ENCODE results near the gene MYOM1. TPM values are rescaled to one million over a fixed set of nuclear protein-coding genes. Genes with fewer than 3 reads are reported as not detected.

The MYOM1 gene
- total RNA-seq, 1 donor from 2014 or later = 0.26 TPM

DNA sequence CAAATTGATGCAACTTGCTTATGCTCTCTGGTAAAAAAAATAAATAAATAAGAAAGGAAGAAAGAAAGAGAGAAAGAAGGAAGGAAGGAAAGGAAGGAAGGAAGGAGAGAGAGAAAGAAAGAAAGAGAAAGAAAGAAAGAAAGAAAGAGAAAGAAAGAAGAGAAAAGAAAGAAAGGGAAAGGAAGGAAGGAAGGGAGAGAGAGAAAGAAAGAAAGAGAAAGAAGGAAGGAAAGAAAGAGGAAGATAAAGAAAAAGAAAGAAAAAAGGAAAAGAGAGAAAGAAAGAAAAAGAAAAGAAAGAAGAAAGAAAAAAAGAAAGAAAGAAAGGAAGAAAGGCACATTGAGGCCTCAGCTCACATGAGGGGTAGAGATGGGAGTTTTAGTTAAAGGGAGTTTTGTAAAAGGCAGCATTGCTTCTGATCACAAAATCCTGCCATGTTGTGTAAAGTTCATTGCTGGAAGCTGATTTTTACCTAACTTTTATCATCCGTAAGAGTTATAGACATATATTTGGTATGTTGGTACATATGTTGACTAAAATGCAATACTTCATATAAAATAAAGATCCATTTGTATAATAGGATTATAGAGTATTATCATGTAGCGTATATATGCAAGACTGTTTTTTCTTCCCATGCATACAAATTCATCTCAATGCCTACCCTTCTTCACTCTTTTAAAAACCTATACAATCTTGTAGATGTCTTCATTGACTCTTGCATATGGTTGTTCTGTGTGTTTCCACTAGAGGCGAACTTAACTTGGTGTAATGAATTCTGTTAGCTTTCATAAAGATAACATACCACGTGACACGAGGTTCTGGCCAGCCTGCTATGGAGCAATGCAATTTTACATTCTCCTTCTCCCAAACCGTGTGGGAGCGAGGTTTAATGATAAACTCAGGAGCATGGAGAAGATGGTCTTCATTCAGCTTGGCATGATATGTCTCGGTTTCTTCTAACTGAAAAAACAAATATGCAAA lies 32.8 kb downstream of the MYOM1 start:
- FAIRE-seq (no peak), DNase-seq (ENCODE audit: low read depth) (peak; percentile 12)
- Histone ChIP-seq H3K4me3 (ENCODE audit: low read depth, low read length) (no peak overlapping the region), H3K27me3 (ENCODE audit: control insufficient read depth, insufficient read depth, low read length) (no peaks in the 10 kb centered on the region), H3K36me3 (ENCODE audit: control insufficient read depth, insufficient read depth, low read length) (no peaks in the 10 kb centered on the region)
- TF ChIP-seq, protein P1, sequence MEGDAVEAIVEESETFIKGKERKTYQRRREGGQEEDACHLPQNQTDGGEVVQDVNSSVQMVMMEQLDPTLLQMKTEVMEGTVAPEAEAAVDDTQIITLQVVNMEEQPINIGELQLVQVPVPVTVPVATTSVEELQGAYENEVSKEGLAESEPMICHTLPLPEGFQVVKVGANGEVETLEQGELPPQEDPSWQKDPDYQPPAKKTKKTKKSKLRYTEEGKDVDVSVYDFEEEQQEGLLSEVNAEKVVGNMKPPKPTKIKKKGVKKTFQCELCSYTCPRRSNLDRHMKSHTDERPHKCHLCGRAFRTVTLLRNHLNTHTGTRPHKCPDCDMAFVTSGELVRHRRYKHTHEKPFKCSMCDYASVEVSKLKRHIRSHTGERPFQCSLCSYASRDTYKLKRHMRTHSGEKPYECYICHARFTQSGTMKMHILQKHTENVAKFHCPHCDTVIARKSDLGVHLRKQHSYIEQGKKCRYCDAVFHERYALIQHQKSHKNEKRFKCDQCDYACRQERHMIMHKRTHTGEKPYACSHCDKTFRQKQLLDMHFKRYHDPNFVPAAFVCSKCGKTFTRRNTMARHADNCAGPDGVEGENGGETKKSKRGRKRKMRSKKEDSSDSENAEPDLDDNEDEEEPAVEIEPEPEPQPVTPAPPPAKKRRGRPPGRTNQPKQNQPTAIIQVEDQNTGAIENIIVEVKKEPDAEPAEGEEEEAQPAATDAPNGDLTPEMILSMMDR (IDR thresholded peaks at IDR 0.05; ENCODE audit: insufficient read depth, low read length, severe bottlenecking) = no peak

DNA sequence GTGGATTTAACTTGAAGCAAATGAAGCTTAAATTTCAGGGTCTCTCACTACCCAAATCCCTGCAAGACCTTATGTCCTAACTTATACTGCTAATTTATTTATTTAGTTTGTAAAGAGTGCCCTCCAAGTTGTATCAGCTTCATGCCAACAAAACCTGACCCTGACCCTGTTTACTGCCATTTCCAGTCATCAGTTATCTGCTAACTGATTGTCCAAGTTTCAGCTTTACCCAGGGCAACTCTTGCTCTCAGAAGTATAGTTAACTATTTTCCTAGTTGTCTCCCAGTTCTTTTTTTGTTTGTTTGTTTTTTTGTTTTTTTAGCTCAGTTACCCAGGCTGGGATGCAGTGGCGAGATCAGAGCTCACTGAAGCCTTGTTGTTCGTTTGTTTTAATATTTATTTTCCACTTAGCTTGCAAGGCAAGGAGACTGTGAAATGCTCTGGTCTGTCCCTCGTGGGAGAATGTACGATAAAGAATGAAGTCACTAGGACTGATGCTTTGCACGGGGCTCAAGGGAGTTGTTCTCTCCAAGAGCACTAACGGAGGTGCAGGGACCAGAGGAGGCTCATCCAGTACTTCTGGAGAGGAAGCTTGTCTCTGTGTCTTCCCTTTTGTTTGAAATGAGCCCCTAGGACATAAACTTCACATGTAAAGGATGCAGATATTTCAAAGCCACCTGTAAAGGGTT lies 35.3 kb downstream of the MYOM1 start:
- Histone ChIP-seq H3K27me3 (ENCODE audit: control insufficient read depth, insufficient read depth, low read length) (no peaks in the 10 kb centered on the region), H3K36me3 (ENCODE audit: control insufficient read depth, insufficient read depth, low read length) (no peaks in the 10 kb centered on the region), H3K4me3 (ENCODE audit: low read depth, low read length) (no peak overlapping the region)
- DNase-seq (ENCODE audit: low read depth) (no peak), FAIRE-seq (no peak)
- TF ChIP-seq, protein P1 (IDR thresholded peaks at IDR 0.05; ENCODE audit: insufficient read depth, low read length, severe bottlenecking) = no peak

DNA sequence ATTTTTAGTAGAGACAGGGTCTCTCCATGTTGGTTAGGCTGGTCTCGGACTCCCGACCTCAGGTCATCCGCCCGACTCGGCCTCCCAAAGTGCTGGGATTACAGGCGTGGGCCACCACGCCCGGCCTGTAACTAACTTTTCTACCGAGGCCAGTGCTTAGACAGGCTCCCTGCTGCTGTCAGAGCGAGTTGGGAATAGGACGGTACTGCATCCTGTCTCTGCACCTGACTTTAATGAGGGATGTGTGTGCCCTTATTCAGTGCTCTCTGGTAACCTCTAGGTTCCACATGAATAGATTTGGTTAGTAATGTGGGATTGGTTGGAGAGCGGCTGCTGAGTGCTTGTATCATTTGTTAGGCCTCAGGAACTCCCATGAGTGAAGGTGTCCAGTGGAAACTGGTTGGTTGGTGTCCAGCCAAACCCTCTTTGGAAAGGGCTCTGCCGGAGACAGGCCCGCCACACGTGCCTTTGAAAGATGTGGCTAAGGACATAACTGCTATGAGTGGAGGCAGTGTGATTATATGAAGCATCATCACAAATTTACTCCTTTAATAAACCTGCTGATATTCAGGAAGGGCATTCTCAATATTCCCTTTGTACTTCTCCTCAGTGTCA lies 36.6 kb downstream of the MYOM1 start:
- no peaks in the 10 kb centered on the region for H3K36me3 ChIP-seq (ENCODE audit: control insufficient read depth, insufficient read depth, low read length)

GRCh38 chr18:3180325-3180724 lies 39.4 kb downstream of the MYOM1 start:
- no peak overlapping the region for H3K4me3 ChIP-seq (ENCODE audit: low read depth, low read length)
- FAIRE-seq = no peak
- TF ChIP-seq, protein P1 (IDR thresholded peaks at IDR 0.05; ENCODE audit: insufficient read depth, low read length, severe bottlenecking) = no peak
- H3K27me3 ChIP-seq (ENCODE audit: control insufficient read depth, insufficient read depth, low read length) = no peaks in the 10 kb centered on the region
- DNase-seq (ENCODE audit: low read depth) = peak; percentile 12
- no peaks in the 10 kb centered on the region for H3K36me3 ChIP-seq (ENCODE audit: control insufficient read depth, insufficient read depth, low read length)

More for the DNA sequence above, 36.6 kb downstream of the MYOM1 start:
- TF ChIP-seq, protein P1 (IDR thresholded peaks at IDR 0.05; ENCODE audit: insufficient read depth, low read length, severe bottlenecking) = no peak
- no peak overlapping the region for H3K4me3 ChIP-seq (ENCODE audit: low read depth, low read length)
- DNase-seq (ENCODE audit: low read depth) = no peak
- no peaks in the 10 kb centered on the region for H3K27me3 ChIP-seq (ENCODE audit: control insufficient read depth, insufficient read depth, low read length)
- FAIRE-seq = no peak

DNA sequence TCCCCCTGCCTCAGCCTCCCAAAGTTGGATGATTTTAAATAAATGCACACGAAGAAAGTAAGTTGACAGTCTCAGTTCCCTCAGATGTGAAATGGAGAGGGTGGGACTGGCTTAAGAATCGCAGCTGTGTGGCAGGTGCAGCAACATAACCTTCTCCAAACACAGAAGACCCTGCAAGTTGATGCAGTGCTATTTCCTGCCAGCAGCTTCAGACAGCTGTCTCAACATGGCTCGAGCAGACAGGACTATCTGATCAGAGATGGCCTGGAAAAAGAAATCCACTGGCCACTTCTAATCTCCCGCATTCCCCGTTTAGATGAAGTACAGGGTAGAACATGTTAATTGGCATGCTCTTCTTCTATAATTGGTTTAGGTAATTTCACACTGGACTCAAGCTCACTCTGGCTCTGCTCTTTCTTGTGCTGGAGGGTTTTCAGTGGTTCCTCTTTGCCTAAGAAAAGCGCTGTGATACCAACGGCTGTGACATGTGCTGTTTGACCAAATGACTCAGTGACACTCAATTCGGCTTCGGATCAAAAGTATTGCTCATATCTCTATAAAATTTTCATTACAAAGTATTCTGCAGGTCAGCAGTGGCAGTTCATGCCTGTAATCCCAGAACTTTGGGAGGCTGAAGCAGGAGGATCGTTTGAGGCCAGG lies 40.2 kb downstream of the MYOM1 start:
- no peak overlapping the region for H3K4me3 ChIP-seq (ENCODE audit: low read depth, low read length)
- FAIRE-seq (no peak), DNase-seq (ENCODE audit: low read depth) (no peak)
- H3K36me3 ChIP-seq (ENCODE audit: control insufficient read depth, insufficient read depth, low read length) = no peaks in the 10 kb centered on the region
- H3K27me3 ChIP-seq (ENCODE audit: control insufficient read depth, insufficient read depth, low read length) = no peaks in the 10 kb centered on the region
- TF ChIP-seq, protein P1 (IDR thresholded peaks at IDR 0.05; ENCODE audit: insufficient read depth, low read length, severe bottlenecking) = no peak

Data from bronchial epithelial cell (primary cell).